ENCODE data around the gene CHI3L1.

DNA sequence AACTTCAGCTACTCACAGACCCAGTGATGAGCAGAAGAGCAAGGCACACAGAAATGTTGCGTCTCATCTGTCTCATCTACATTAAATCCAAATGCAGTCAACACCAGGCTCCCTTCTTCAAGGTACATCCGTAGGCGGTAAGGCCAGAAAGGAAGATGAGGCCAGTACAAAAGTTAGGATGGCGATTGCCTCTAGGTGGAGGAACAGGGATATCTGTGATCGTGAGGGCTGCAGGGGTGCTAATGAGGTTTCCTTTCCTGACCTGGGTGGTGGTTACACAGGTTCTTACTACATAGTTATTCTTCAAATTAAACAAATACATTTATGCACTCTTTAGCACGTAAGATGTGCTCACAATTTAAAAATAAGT is 9.5 kb downstream of the CHI3L1 start:
- no peak for TF ChIP-seq TCF12 (IDR thresholded peaks at IDR 0.05)
- TF ChIP-seq, protein P1, sequence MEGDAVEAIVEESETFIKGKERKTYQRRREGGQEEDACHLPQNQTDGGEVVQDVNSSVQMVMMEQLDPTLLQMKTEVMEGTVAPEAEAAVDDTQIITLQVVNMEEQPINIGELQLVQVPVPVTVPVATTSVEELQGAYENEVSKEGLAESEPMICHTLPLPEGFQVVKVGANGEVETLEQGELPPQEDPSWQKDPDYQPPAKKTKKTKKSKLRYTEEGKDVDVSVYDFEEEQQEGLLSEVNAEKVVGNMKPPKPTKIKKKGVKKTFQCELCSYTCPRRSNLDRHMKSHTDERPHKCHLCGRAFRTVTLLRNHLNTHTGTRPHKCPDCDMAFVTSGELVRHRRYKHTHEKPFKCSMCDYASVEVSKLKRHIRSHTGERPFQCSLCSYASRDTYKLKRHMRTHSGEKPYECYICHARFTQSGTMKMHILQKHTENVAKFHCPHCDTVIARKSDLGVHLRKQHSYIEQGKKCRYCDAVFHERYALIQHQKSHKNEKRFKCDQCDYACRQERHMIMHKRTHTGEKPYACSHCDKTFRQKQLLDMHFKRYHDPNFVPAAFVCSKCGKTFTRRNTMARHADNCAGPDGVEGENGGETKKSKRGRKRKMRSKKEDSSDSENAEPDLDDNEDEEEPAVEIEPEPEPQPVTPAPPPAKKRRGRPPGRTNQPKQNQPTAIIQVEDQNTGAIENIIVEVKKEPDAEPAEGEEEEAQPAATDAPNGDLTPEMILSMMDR (IDR thresholded peaks at IDR 0.05) = no peak
- no peak for TF ChIP-seq POLR2AphosphoS5 (IDR thresholded peaks at IDR 0.05; ENCODE audit: low read depth, low read length)
- TF ChIP-seq, protein P2, sequence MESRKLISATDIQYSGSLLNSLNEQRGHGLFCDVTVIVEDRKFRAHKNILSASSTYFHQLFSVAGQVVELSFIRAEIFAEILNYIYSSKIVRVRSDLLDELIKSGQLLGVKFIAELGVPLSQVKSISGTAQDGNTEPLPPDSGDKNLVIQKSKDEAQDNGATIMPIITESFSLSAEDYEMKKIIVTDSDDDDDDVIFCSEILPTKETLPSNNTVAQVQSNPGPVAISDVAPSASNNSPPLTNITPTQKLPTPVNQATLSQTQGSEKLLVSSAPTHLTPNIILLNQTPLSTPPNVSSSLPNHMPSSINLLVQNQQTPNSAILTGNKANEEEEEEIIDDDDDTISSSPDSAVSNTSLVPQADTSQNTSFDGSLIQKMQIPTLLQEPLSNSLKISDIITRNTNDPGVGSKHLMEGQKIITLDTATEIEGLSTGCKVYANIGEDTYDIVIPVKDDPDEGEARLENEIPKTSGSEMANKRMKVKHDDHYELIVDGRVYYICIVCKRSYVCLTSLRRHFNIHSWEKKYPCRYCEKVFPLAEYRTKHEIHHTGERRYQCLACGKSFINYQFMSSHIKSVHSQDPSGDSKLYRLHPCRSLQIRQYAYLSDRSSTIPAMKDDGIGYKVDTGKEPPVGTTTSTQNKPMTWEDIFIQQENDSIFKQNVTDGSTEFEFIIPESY (IDR thresholded peaks at IDR 0.05; ENCODE audit: borderline replicate concordance, low read depth) = no peak
- no peak for TF ChIP-seq TEAD4 (IDR thresholded peaks at IDR 0.05; ENCODE audit: borderline replicate concordance, insufficient read depth)
- no peak for TF ChIP-seq GABPA (IDR thresholded peaks at IDR 0.05; ENCODE audit: low read depth)

Measured in SK-N-SH (cell line).